RWPE2 (cell line): ENCODE results near the gene SFXN4.

ENCODE experiments used
- ATAC-seq: fragments of 200-7000 bp; cut with Tn5 transposase; 3 replicates; pipeline ENCODE4 v1.9.1; 2021; ENCODE audit warnings: low read depth
- DNase-seq: peaks from one replicate; pipeline ENCODE4 v3.0.0-alpha.2; 2020; ENCODE audit warnings: low spot score
- H3K27ac ChIP-seq: fragments of 450-650 bp; 2 replicates; pipeline ENCODE4 v1.5.1; 2017; ENCODE audit warnings: mild to moderate bottlenecking; ENCODE audit not compliant: poor library complexity, severe bottlenecking
- H3K27me3 ChIP-seq: fragments of 250-450 bp; sonication (Bioruptor Pico); 2 replicates; pipeline ENCODE4 v1.5.1; 2021; ENCODE audit warnings: mild to moderate bottlenecking, moderate library complexity; ENCODE audit not compliant: insufficient read depth, poor library complexity, severe bottlenecking
- H3K36me3 ChIP-seq: fragments of 250-450 bp; sonication (Bioruptor Pico); 2 replicates; pipeline ENCODE4 v1.5.1; 2020; ENCODE audit warnings: low read depth, mild to moderate bottlenecking, moderate library complexity
- H3K4me1 ChIP-seq: fragments of 250-450 bp; sonication (Bioruptor Pico); 2 replicates; pipeline ENCODE4 v1.5.1; 2021; ENCODE audit warnings: mild to moderate bottlenecking, moderate library complexity; ENCODE audit not compliant: insufficient read depth, poor library complexity, severe bottlenecking
- H3K4me3 ChIP-seq: fragments of 250-450 bp; sonication (Bioruptor Pico); 2 replicates; pipeline ENCODE4 v1.5.1; 2021; ENCODE audit warnings: mild to moderate bottlenecking, moderate library complexity; ENCODE audit not compliant: severe bottlenecking
- H3K9me3 ChIP-seq: fragments of 250-450 bp; sonication (Bioruptor Pico); 2 replicates; pipeline ENCODE4 v1.5.1; 2021; ENCODE audit warnings: mild to moderate bottlenecking, moderate library complexity; ENCODE audit not compliant: severe bottlenecking
- CTCF ChIP-seq: fragments of 450-650 bp; IDR thresholded peaks from one replicate; pipeline ENCODE4 v1.5.1; 2017; ENCODE audit warnings: mild to moderate bottlenecking, moderate library complexity; ENCODE audit not compliant: poor library complexity, severe bottlenecking

SFXN4 gene

GRCh38 chr10:119209736-119210355 lies 44.3 kb upstream of the SFXN4 start:
- Histone ChIP-seq H3K9me3 (no peaks in the 10 kb centered on the region), H3K27me3 (no peaks in the 10 kb centered on the region), H3K4me3 (peak overlapping the region; percentile 61), H3K27ac (peak overlapping the region; percentile 72), H3K36me3 (no peaks in the 10 kb centered on the region), H3K4me1 (peaks cover 19% of the 10 kb centered on the region)
- ATAC-seq (no peak), DNase-seq (no peak)
- peak; percentile 59 for TF ChIP-seq CTCF

DNA sequence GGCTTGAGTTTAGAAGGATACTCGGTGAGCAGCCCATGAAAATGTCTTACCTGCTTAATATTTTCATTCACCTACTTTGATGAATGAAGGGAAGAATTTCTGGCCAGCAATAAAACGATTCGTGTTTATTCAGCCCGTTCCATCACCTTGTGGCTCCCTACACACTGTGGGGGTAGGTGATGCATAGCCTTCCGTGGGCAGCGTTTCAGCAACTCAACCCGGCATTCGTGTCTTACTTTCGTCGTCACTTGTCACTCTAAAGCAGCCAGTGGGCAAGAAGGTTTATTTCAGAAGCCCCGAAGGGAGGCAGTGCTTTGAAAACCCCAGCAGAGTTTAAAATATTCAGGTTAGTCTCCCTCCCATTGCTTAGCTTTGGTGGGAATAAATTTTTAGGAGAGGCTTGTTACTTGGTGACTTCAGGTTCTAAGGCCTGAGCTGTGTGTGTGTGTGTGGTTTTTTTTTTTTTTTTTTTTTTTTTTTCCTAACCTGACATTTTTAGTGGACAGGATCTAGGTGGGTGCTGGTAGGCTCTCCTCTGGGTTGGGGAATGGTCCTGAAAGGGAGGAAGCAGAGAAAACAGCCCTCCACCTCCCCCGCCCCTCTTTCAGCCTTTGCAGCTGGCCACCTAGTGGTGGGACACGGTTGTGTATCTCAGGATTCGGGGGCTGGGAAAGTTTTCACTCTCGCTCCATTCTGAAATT lies 43.7 kb upstream of the SFXN4 start:
- Histone ChIP-seq H3K4me1 (peaks cover 19% of the 10 kb centered on the region), H3K27me3 (no peaks in the 10 kb centered on the region), H3K9me3 (no peaks in the 10 kb centered on the region), H3K27ac (peak overlapping the region; percentile 72), H3K36me3 (no peaks in the 10 kb centered on the region), H3K4me3 (peak overlapping the region; percentile 61)
- DNase-seq = no peak
- ATAC-seq = no peak
- peak; percentile 87 for TF ChIP-seq CTCF

DNA sequence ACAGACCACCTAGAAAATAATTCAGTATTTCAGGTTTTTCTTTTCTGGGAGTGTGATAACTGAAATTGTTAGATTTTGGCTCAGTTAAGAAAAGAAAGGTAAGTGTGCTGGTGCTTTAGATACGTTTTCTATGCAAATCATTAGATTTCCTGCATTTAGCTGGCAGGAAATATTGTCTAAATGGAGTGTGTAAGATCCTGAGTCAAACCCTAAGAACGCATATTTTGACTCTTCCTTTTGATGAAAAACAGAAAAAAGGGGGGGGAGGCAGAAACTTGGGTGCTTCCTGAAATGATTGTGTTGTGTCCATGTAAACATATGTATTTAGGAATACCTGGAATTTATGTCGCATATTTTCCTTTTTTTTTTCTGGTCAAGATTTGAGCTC lies 43.0 kb upstream of the SFXN4 start:
- H3K4me1 ChIP-seq = peaks cover 19% of the 10 kb centered on the region
- H3K27me3 ChIP-seq = no peaks in the 10 kb centered on the region
- ATAC-seq = no peak

DNA sequence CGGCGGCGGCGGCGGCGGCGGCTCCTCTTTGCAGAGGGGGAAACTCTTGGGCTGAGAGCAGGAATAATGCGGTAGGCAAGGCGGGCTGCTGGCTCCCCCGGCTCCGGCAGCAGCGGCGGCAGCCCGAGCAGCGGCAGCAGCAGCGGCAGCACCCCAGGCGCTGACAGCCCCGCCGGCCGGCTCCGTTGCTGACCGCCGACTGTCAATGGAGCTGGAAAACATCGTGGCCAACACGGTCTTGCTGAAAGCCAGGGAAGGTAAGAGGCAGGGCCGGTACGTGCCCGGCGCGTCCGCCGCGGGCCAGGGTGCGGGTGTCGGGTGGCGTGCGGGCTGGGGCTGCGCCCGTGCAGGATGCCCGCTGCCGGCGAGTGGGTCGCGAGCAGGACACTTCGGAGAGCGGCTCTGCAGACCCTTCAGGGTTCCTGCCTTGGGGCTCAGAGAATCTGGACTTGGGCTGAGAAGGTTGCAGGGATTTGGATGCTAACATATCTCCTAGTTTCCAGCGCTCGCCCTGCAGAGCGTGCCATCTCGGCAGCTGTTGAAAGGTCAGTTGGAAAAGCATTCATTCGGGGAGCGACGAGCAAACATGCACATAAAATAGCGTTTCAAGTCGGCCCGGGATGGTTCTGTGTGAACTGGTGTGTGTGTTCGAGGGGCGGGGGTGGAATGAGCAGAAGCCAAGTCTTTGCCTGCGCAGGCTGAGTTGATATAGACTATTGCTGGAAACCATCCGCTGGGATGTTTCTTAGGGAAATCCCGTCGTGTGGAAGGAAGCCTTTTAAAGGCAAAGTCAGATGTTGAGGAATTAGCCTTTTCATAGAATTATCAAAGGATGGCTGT lies 42.4 kb upstream of the SFXN4 start:
- Histone ChIP-seq H3K27me3 (no peaks in the 10 kb centered on the region), H3K36me3 (no peaks in the 10 kb centered on the region), H3K4me1 (peaks cover 19% of the 10 kb centered on the region), H3K27ac (peak overlapping the region; percentile 72), H3K9me3 (no peaks in the 10 kb centered on the region), H3K4me3 (peak overlapping the region; percentile 61)
- peak; percentile 47 for ATAC-seq
- DNase-seq = peak; percentile 65
- no peak for TF ChIP-seq CTCF

More for the DNA sequence above, 43.0 kb upstream of the SFXN4 start:
- no peaks in the 10 kb centered on the region for H3K9me3 ChIP-seq
- H3K4me3 ChIP-seq = peak overlapping the region; percentile 61
- TF ChIP-seq CTCF = no peak
- H3K27ac ChIP-seq = peak overlapping the region; percentile 72
- no peaks in the 10 kb centered on the region for H3K36me3 ChIP-seq
- no peak for DNase-seq
